DND-41 (cell line): ENCODE data around the gene GPRC5A.

Experiments used
- ATAC-seq: fragments of 200-7000 bp; cut with Tn5 transposase; 3 replicates; pipeline ENCODE4 v1.9.1; 2021; ENCODE audit warnings: low read depth; ENCODE audit not compliant: insufficient read depth
- DNase-seq: peaks from one replicate; pipeline ENCODE4 v3.0.0-alpha.2; 2020
- H2AFZ ChIP-seq: 2 replicates; pipeline ENCODE4 v1.6.0; 2012; ENCODE audit warnings: low read depth, low read length
- H3K27ac ChIP-seq: 2 replicates; pipeline ENCODE4 v1.5.1; 2012; ENCODE audit warnings: low read length, inconsistent platforms
- H3K27me3 ChIP-seq: fragments of 200-600 bp; sonication (generic); 2 replicates; pipeline ENCODE4 v1.6.0; 2012; ENCODE audit warnings: low read length, mild to moderate bottlenecking, inconsistent platforms; ENCODE audit not compliant: insufficient read depth, poor library complexity
- H3K36me3 ChIP-seq: 2 replicates; pipeline ENCODE4 v1.5.1; 2012; ENCODE audit warnings: low read length, inconsistent platforms; ENCODE audit not compliant: insufficient read depth
- H3K4me1 ChIP-seq: 2 replicates; pipeline ENCODE4 v1.5.1; 2012; ENCODE audit warnings: mild to moderate bottlenecking, low read length; ENCODE audit not compliant: insufficient read depth
- H3K4me2 ChIP-seq: 2 replicates; pipeline ENCODE4 v1.6.0; 2012; ENCODE audit warnings: mild to moderate bottlenecking, moderate library complexity, low read length, inconsistent platforms; ENCODE audit not compliant: insufficient read depth
- H3K4me3 ChIP-seq, 2 experiments: fragments of 200-600 bp in 1 of 2; shearing (Covaris generic) in 1 of 2; 2 replicates each; pipeline ENCODE4 v1.5.1; 2012 to 2016; ENCODE audit warnings: inconsistent platforms in 2 of 2, low read length in 2 of 2, mild to moderate bottlenecking in 2 of 2, low read depth in 1 of 2, moderate library complexity in 1 of 2
- H3K79me2 ChIP-seq: 2 replicates; pipeline ENCODE4 v1.6.0; 2012; ENCODE audit warnings: low read length, inconsistent platforms; ENCODE audit not compliant: insufficient read depth
- H3K9ac ChIP-seq: 2 replicates; pipeline ENCODE4 v1.6.0; 2012; ENCODE audit warnings: low read depth, mild to moderate bottlenecking, inconsistent platforms, low read length, moderate library complexity
- H3K9me3 ChIP-seq: 2 replicates; pipeline ENCODE4 v1.5.1; 2012; ENCODE audit warnings: low read length, moderate library complexity, mild to moderate bottlenecking, inconsistent platforms; ENCODE audit not compliant: insufficient read depth, severe bottlenecking
- H4K20me1 ChIP-seq: 2 replicates; pipeline ENCODE4 v1.6.0; 2012; ENCODE audit warnings: low read length; ENCODE audit not compliant: insufficient read depth
- CTCF ChIP-seq: IDR thresholded peaks from 2 replicates; pipeline ENCODE4 v1.5.1; 2012; ENCODE audit warnings: borderline replicate concordance, low read length, moderate library complexity, mild to moderate bottlenecking; ENCODE audit not compliant: poor library complexity, severe bottlenecking; ENCODE audit errors: extremely low read depth
- EZH2 ChIP-seq: IDR thresholded peaks from 3 replicates; pipeline ENCODE4 v1.6.1; 2012; ENCODE audit warnings: borderline replicate concordance, low read depth, mild to moderate bottlenecking, moderate library complexity, low read length, inconsistent platforms; ENCODE audit not compliant: severe bottlenecking

The GPRC5A gene

DNA sequence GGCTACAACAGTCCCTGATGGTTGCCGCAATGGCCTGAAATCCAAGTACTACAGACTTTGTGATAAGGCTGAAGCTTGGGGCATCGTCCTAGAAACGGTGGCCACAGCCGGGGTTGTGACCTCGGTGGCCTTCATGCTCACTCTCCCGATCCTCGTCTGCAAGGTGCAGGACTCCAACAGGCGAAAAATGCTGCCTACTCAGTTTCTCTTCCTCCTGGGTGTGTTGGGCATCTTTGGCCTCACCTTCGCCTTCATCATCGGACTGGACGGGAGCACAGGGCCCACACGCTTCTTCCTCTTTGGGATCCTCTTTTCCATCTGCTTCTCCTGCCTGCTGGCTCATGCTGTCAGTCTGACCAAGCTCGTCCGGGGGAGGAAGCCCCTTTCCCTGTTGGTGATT lies 16.9 kb downstream of the GPRC5A start:
- Histone ChIP-seq H3K4me3 (no peak overlapping the region), H3K4me1 (no peaks in the 10 kb centered on the region), H3K4me2 (no peak overlapping the region), H4K20me1 (no peaks in the 10 kb centered on the region), H3K36me3 (no peaks in the 10 kb centered on the region), H3K27me3 (peaks cover 4% of the 10 kb centered on the region), H3K9me3 (no peaks in the 10 kb centered on the region), H3K27ac (no peak overlapping the region), H3K79me2 (no peaks in the 10 kb centered on the region), H3K9ac (no peak overlapping the region), H2AFZ (no peak overlapping the region)
- DNase-seq (no peak), ATAC-seq (no peak)
- no peak for TF ChIP-seq EZH2
- no peak for TF ChIP-seq CTCF

- H3K9ac ChIP-seq = no peak overlapping the region
- no peak for TF ChIP-seq EZH2
- no peak for TF ChIP-seq CTCF
- peaks cover 7% of the 10 kb centered on the region for H3K27me3 ChIP-seq
- no peaks in the 10 kb centered on the region for H4K20me1 ChIP-seq
- no peak overlapping the region for H3K4me3 ChIP-seq
- no peaks in the 10 kb centered on the region for H3K79me2 ChIP-seq
- H3K4me2 ChIP-seq = no peak overlapping the region
- no peak overlapping the region for H2AFZ ChIP-seq
- no peak for DNase-seq
- ATAC-seq = no peak
- H3K27ac ChIP-seq = no peak overlapping the region
- no peaks in the 10 kb centered on the region for H3K36me3 ChIP-seq
- no peaks in the 10 kb centered on the region for H3K4me1 ChIP-seq
- no peaks in the 10 kb centered on the region for H3K9me3 ChIP-seq
Observed at GRCh38 chr12:12908711-12909110, 17.3 kb downstream of the GPRC5A start.

DNA sequence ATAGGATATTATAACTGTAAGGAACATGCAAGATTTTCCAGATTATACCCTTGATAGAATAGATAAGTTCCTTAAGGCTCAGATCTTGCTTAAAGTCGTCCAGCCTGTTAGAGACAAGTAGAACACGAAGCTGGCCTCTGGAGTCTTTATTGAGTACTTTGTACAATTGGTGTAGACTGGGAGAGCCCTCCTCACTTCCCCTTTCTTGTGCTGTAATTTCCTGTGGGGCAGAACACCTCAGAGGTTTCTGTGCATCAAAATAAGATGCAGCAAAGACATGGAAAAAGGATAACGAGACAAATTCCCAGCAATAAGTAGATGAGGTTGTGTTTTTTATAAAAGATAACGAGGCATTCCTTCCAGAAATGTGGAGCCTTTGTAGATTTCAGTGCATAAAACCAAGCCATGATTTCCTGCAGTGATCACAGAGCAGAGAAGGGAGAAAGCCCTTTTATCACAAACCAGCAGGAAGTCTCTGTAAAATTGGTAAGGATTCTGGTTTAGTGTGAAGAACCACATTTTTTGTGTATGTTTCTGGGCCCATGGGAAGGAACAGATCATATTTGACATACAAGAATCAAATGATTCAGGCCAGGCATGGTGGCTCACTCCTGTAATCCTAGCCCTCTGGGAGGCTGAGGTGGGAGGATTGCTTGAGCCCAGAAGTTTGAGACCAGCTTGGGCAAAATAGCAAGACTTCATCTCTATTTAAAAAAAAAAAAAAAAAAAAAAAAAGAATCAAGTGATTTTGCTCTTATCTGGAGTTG lies 18.0 kb downstream of the GPRC5A start:
- peaks cover 10% of the 10 kb centered on the region for H3K27me3 ChIP-seq
- H3K4me2 ChIP-seq = no peak overlapping the region
- no peaks in the 10 kb centered on the region for H3K4me1 ChIP-seq
- no peaks in the 10 kb centered on the region for H4K20me1 ChIP-seq
- H3K4me3 ChIP-seq = no peak overlapping the region
- ATAC-seq (no peak), DNase-seq (no peak)
- H3K27ac ChIP-seq = no peak overlapping the region
- no peaks in the 10 kb centered on the region for H3K9me3 ChIP-seq
- H3K79me2 ChIP-seq = no peaks in the 10 kb centered on the region
- no peak overlapping the region for H2AFZ ChIP-seq
- TF ChIP-seq EZH2 = no peak
- no peak for TF ChIP-seq CTCF
- H3K9ac ChIP-seq = no peak overlapping the region
- H3K36me3 ChIP-seq = no peaks in the 10 kb centered on the region
